ENCODE data around the gene ENHO. TPM values are rescaled to one million over a fixed set of nuclear protein-coding genes. Genes with fewer than 3 reads are reported as not detected.
A peak's percentile ranks its signal among the peaks of the same experiment; 100 is the strongest.

The ENHO gene
- total RNA-seq, 4 donors from 2014 or later: 0.91 to 7.6 (median 2.6) TPM; not detected in 1

- no peak overlapping the region for H3K4me3 ChIP-seq (ENCODE audit: low read depth, poor library complexity, severe bottlenecking)
- WGBS, 2 donors: 41 to 52% methylated on average over 23 of the region's 23 CpGs
- DNase-seq (ENCODE audit: low spot score in 2 of 2): no peak
- TF ChIP-seq POLR2A (IDR thresholded peaks at IDR 0.05) (no peak), CTCF (IDR thresholded peaks at IDR 0.05) (no peak)
- intact Hi-C loops (cut with DNase I; ENCODE audit: low total_unique reads): no loop called here
Measured at GRCh38 chr9:34555002-34555348, 32.2 kb upstream of the ENHO start.

- no peak overlapping the region for H3K4me3 ChIP-seq (ENCODE audit: low read depth, poor library complexity, severe bottlenecking)
- no peak for DNase-seq (ENCODE audit: low spot score in 2 of 2)
- WGBS, 2 donors: 69 to 75% methylated on average over 16 of the region's 16 CpGs
- TF ChIP-seq POLR2A (IDR thresholded peaks at IDR 0.05) (no peak), CTCF (IDR thresholded peaks at IDR 0.05) (no peak)
- intact Hi-C loops (cut with DNase I; ENCODE audit: low total_unique reads): loop anchor here (5.0 kb wide), 1 partner anchor 38 kb away; no protein-coding TSS in a partner anchor
Measured at GRCh38 chr9:34554211-34555001, 31.6 kb upstream of the ENHO start.

GRCh38 chr9:34553511-34554021, 30.8 kb upstream of the ENHO start:
- no peak for DNase-seq (ENCODE audit: low spot score in 2 of 2)
- WGBS, 2 donors: 81 to 90% methylated on average over 16 to 17 of the region's 18 CpGs
- no peak for TF ChIP-seq CTCF (IDR thresholded peaks at IDR 0.05)
- no peak for TF ChIP-seq POLR2A (IDR thresholded peaks at IDR 0.05)
- intact Hi-C loops (cut with DNase I; ENCODE audit: low total_unique reads): loop anchor here (5.0 kb wide), 1 partner anchor 39 kb away; no protein-coding TSS in a partner anchor
- no peak overlapping the region for H3K4me3 ChIP-seq (ENCODE audit: low read depth, poor library complexity, severe bottlenecking)

- no peak for TF ChIP-seq CTCF (IDR thresholded peaks at IDR 0.05)
- no peak for TF ChIP-seq POLR2A (IDR thresholded peaks at IDR 0.05)
- DNase-seq (ENCODE audit: low spot score in 2 of 2): peak in 1 of 2 donors; percentile 57
- WGBS, 2 donors: 96 to 97% methylated on average over 2 of the region's 2 CpGs
Measured at GRCh38 chr9:34552986-34553385, 30.2 kb upstream of the ENHO start.

GRCh38 chr9:34552606-34552981, 29.8 kb upstream of the ENHO start:
- H3K4me3 ChIP-seq (ENCODE audit: low read depth, poor library complexity, severe bottlenecking): no peak overlapping the region
- no peak for DNase-seq (ENCODE audit: low spot score in 2 of 2)
- intact Hi-C loops (cut with DNase I; ENCODE audit: low total_unique reads): loop anchor here (5.0 kb wide), 1 partner anchor 40 kb away; no protein-coding TSS in a partner anchor
- TF ChIP-seq POLR2A (IDR thresholded peaks at IDR 0.05) (no peak), CTCF (IDR thresholded peaks at IDR 0.05) (no peak)
- 87 to 97% methylated on average over 13 of the region's 13 CpGs for WGBS, 2 donors

More at GRCh38 chr9:34552986-34553385, 30.2 kb upstream of the ENHO start:
- H3K4me3 ChIP-seq (ENCODE audit: low read depth, poor library complexity, severe bottlenecking): no peak overlapping the region
- intact Hi-C loops (cut with DNase I; ENCODE audit: low total_unique reads): loop anchor here (5.0 kb wide), 1 partner anchor 39 kb away; no protein-coding TSS in a partner anchor

Data from lower leg skin (tissue), 4 donors.